Cardiac fibroblast (primary cell): Measurements from ENCODE around the gene MRPL22.
"Not testable (repeated sequence)": the region's sequence is repeated elsewhere in the genome, so short reads cannot be mapped to it uniquely, and the experiment has no call there.

Experiments used
- DNase-seq, 2 donors: peaks; one replicate each; pipeline versions ENCODE4 v3.0.0 to v3.0.0-alpha.2; 2010; ENCODE audit warnings: low read depth in 2 of 2
- H3K4me3 ChIP-seq, 2 donors: replicated peaks in 1 of 2; 1 replicate in 1 of 2; 2 replicates in 1 of 2; pipeline ENCODE4 v1.5.1; 2011; ENCODE audit warnings: low read depth in 2 of 2, low read length in 2 of 2, mild to moderate bottlenecking in 2 of 2, moderate library complexity in 1 of 2
- CTCF ChIP-seq: IDR thresholded peaks from one replicate; pipeline ENCODE4 v1.5.1; 2011; ENCODE audit warnings: low read depth, mild to moderate bottlenecking, low read length, inconsistent platforms

Gene MRPL22

GRCh38 chr5:154989626-154990025 is 48.8 kb downstream of the MRPL22 start:
- no peak for DNase-seq
- H3K4me3 ChIP-seq: no peak overlapping the region
- TF ChIP-seq CTCF: no peak

- no peak for TF ChIP-seq CTCF
- no peak overlapping the region for H3K4me3 ChIP-seq
- no peak for DNase-seq
Observed at GRCh38 chr5:154993461-154993860, 52.6 kb downstream of the MRPL22 start.

- DNase-seq: no peak
- no peak overlapping the region for H3K4me3 ChIP-seq
- TF ChIP-seq CTCF: no peak
Observed at GRCh38 chr5:154995679-154996078, 54.8 kb downstream of the MRPL22 start.

GRCh38 chr5:154997746-154998145 is 56.9 kb downstream of the MRPL22 start:
- H3K4me3 ChIP-seq: no peak overlapping the region
- no peak for TF ChIP-seq CTCF
- DNase-seq: peak; percentile 11 to 37

GRCh38 chr5:154999865-155000264 is 59.0 kb downstream of the MRPL22 start:
- H3K4me3 ChIP-seq: no peak overlapping the region
- DNase-seq: no peak
- TF ChIP-seq CTCF: no peak

GRCh38 chr5:155001523-155001922 is 60.6 kb downstream of the MRPL22 start:
- DNase-seq: no peak
- no peak overlapping the region for H3K4me3 ChIP-seq
- TF ChIP-seq CTCF: no peak

- peak in 1 of 2 donors; percentile 16 for DNase-seq
Observed at GRCh38 chr5:155002722-155003121, 61.8 kb downstream of the MRPL22 start.

More at GRCh38 chr5:155002722-155003121, 61.8 kb downstream of the MRPL22 start:
- H3K4me3 ChIP-seq: not testable (repeated sequence)
